ENCODE results near the gene OSBPL5.

GRCh38 chr11:3037945-3038271 is 127.2 kb downstream of the OSBPL5 start:
- TF ChIP-seq, protein P1, sequence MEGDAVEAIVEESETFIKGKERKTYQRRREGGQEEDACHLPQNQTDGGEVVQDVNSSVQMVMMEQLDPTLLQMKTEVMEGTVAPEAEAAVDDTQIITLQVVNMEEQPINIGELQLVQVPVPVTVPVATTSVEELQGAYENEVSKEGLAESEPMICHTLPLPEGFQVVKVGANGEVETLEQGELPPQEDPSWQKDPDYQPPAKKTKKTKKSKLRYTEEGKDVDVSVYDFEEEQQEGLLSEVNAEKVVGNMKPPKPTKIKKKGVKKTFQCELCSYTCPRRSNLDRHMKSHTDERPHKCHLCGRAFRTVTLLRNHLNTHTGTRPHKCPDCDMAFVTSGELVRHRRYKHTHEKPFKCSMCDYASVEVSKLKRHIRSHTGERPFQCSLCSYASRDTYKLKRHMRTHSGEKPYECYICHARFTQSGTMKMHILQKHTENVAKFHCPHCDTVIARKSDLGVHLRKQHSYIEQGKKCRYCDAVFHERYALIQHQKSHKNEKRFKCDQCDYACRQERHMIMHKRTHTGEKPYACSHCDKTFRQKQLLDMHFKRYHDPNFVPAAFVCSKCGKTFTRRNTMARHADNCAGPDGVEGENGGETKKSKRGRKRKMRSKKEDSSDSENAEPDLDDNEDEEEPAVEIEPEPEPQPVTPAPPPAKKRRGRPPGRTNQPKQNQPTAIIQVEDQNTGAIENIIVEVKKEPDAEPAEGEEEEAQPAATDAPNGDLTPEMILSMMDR (IDR thresholded peaks at IDR 0.05) = no peak
- TF ChIP-seq POLR2A (IDR thresholded peaks at IDR 0.05; ENCODE audit: low read depth) (no peak), POLR2AphosphoS5 (IDR thresholded peaks at IDR 0.05) (no peak), EP300 (IDR thresholded peaks at IDR 0.05) (no peak)
